GM18498 (cell line): ENCODE measurements around the gene ATP10A.
"Not testable (repeated sequence)": the region's sequence is repeated elsewhere in the genome, so short reads cannot be mapped to it uniquely, and the experiment has no call there.

ENCODE experiments used
- ATAC-seq: cut with Tn5 transposase; IDR thresholded peaks from one replicate; pipeline ENCODE4 v1.9.1; 2021; ENCODE audit warnings: mild to moderate bottlenecking, moderate library complexity; ENCODE audit not compliant: unreplicated experiment

Gene ATP10A

DNA sequence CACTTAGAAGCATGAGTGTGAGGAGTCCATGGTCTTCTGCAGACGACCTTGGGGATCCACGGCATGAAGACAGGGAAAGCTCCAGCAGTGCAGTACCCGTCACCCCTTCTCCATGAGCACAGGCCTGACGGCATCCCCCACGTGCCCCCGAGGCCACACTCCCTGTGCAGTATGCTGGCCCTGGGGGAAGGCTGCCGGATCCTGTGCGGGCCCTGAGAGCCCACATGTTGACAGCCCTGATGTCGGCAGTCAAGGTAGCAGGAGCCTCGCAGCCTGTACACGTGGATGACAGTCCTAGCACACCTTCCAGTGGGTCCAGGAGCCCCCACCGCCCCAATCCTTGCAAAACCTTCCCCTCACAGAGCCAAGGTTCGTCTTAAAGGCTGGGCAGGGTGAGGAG is 195.3 kb downstream of the ATP10A start:
- ATAC-seq: no peak

DNA sequence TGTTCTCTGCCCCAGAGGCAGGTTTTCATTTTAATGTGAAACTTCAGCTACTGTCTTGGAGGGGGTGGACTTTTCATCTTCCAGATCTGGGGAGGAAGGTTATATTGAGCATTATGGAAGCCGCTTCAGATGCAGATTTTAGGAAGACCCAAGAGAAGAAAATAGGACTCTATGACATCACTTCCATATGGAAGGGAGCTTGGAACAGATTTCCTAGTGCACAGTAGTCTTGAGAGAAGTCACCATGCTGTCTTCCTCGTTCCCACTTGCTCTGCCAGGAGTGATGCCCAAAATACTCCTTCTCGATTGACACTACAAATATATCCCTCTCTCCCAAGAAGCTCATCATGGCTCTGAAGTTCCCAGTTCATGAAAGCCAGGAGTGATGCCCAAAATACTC is 197.2 kb downstream of the ATP10A start:
- ATAC-seq: no peak

DNA sequence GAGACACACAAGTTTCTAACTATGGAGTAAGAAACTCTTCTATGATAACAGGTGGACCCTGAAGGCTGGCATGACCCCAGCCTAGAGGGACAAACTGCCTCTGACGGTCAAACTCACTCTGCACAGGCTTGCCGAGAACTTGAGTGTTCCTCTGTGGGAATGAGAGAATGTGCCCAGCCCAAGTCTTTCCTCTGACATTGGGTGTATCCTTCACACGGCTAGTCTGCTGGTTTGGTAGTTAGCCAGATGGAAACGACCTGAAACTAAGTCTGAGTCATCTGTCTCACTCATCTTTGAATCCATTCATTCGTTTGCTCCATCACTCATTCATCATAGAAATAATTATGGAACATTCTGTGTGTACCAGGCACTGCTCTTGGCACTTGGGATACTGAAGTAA is 198.4 kb downstream of the ATP10A start:
- ATAC-seq: no peak

DNA sequence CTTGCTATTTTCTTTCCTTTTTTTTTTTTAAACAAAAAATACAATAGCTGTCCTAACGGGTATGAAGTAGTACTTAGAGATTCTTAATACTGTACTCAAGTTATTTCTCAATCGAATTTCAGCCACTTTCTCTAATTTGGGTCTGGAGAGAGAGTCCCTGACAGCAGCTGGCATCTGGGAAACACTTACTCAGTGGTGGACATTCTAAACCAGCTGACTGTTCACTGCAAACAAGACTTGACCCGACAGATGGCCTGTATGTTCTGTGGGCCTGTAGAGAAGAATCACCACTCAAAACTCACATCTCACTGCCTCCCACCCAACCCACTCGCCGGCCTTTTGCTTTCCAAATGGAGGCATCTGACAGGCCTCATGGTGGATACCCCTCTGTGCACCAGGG is 199.6 kb downstream of the ATP10A start:
- ATAC-seq: no peak

DNA sequence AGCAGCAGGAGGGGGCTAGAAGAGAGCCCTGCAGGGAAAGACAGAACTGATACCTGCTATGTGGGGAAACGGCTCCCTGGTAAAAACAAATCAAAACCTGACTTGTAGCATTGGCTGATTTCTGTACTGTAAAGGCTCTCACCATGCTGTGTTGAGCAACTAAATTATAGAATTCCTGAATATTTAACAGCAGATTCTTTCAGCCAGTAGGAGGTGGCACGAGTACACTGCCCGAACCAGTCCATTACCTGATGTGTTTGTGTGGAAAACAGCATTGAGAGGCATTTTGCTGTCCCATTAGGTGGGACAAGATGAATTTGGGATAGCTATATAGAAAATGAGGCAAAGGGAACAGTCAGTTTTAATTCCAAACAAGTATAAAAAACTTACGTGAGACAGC is 201.2 kb downstream of the ATP10A start:
- no peak for ATAC-seq

DNA sequence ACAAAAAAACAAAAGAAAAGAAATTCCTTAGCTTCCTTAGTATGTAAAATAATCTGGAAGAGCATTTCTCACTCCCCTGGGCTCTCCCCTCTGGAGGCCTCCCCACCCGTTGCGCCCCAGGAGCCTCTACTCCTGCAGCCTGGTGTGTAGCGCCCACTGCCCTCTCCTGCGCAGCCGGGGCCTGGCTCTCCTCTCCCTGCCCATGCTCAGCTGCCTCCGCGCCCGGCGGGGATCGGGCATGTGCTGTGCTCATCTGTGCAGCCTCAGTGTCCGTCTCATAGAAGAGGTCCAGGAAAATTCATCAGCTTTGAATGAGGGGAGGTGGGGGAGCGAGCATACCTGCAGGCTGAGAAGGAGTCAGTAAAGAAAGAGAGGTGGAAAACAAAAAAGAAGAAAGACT is 203.9 kb downstream of the ATP10A start:
- ATAC-seq: no peak

DNA sequence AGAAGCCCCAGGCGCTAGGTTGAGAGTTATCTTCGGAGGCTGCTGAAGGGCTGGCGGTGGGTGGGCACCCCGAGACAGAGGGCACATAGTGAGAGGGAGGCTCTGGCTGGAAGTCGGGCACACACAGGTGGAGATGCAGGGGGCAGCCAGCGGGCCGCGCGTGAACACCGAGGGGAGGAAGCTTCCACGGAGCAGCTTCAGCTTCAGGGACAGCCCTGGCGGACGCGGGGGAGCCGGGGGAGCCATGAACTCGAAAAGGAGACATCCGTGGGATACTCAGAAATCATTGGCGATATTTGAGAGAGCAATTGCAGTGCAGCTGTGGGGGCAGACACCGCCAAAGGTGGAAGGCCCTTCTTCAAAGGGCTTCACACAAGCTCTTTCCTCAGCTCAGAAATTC is 204.6 kb downstream of the ATP10A start:
- ATAC-seq: no peak

DNA sequence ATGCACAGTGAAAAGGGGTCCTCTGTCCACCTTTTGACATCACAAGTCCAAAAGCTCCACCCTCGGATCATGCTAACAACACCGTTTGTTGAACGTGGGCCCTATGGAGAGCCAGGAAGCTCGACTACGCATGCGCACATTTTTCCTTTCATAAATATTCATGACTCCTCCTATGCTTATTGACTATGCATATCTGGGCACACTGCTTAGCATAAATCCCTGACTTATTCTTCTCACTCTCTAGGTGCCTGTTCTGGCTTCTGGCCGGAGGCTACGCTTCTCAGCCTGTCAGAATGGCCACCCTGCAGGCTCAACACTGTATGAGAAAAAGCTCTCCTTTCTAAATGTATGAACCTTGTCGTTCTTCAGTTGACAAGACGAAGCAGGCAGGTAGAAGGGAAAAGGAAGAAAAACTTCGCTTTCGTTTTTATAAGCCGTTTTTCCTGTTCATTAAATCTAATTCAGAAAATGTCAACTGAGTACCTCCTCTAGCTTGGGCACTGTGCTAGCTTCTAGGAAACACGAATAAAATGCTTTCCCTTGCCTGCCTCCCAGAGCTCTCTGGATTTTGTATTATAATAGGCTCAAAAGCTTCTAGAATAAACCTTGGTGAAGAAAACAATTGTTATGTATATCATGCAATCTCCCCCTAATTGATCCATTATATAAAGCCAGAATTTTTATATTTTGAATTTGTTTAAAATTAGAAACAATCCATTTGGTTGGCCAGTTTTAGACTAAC is 207.7 kb downstream of the ATP10A start:
- ATAC-seq: no peak

DNA sequence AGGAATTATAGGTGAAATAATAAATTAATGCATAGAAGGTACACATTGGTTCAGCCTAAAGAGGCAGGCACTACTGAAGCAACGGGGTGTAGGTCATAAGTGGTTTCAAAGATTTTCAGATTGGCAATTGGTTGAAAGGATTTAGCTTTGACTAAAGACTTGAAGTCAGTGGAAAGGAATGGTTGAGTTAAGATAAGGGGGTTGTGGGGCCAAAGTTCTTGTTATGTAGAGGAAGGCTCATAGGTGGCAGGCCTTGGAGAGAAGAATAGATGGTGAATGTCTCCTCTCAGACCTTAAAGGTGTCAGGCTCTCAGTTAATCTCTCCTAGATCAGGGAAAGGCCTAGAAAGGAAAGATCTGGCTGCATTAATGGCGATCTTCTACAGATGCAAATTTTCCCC is 209.8 kb downstream of the ATP10A start:
- no peak for ATAC-seq

DNA sequence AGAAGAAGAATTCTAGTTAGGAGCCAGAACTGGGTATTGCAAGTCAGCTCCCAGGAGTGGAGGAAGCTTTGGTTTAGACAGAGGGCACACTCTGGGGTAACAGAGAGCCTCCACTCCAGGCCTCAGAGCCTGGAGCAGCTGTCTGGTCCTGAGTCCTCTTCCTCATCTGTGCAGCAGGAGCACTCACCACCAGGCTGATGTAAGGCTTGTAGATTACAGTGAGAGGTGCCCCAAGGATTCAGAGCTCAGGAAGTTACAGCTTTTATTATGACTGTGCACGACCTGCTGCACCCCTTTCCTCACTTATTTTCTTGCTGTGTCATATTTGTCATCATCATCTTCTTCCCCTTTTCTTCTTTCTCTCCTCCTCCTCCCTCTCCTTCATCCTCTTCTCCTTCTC is 210.4 kb downstream of the ATP10A start:
- no peak for ATAC-seq

DNA sequence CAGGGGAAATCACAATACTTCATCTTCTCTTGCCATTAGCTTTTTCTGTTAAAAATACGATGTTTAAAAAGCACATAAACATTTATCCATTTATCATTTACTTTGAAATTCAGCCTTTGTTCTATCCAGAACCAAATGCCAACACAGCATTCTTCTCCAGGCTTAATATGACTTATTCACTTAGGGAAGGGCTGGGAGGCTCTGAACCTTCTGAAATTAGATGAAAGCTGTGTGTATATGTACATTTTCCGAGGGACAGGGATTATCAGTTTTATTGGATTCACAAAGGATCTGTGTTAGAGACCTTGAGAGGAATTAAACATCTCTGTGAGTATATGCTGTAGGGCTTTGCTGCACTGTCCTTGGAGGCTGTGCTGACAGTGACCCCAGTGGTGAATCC is 213.7 kb downstream of the ATP10A start:
- ATAC-seq: no peak

DNA sequence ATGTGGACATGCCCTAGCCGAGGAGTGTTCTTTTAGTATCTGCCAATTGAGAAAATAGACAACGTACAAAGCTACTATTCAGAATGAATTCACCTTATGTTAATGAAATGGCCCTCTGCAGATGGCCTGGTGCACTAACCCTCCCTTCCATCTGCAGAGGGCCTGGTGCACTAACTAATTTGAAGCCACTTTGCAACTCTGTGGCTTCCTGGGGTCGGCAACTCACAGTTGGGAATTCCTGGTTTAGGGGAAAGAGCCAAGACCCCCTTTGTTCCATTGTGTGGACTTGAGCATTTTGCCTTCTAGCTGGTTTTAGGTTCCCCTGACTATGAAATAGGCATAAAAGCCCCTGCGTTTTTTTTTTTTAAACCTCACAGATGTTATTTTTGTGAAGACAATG is 220.0 kb downstream of the ATP10A start:
- ATAC-seq: no peak

DNA sequence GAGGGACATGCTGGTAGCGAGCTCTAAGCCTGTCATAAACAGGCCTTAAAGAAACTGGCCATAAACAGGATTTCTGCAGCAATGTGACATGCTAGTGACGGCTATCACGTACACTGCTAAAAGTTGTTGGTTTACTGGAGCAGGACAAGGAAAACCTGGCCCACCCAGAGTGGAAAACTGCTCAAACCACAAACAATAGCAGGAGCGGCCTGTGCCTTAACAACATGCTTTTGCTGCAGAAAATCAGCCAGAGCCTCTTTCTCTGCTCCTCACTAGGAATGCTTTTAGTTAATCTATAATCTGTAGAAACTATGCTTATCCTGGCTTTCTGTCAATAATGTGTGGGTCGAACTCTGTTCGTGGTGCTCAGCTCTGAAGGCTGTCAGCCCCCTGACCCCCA is 221.4 kb downstream of the ATP10A start:
- ATAC-seq: no peak

DNA sequence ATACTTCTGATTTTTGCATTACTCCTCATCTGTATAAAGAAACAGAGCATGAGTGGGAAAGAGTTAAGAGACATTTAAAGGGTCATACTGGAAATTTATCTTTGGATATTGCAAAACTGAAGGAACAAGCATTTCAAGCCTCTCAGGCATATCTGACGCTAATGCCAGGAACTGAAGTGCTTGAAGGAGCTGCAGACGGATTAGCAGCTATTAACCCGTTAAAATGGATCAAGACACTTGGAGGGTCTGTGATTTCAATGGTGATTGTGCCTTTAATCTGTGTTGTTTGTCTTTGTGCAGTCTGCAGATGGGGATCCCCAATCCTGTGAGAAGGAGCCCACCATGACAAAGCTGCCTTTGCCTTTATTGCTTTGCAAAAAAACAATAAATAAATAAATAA is 221.8 kb downstream of the ATP10A start:
- ATAC-seq: no peak

DNA sequence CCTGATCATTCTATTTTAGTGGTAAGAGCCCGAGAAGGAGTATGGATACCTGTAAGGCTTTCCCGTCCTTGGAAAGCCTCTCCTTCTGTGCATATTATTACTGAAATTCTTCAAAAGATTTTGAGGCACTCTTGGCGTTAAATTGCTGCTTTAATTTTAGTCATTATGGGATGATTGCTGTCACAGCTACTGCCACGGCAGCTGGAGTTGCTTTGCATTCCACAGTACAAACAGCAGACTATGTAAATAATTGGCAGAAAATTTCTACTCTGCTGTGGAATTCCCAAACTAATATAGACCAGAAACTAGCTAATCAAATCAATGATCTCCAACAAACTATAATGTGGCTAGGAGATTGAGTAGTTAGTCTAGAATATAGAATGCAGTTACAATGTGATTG is 222.2 kb downstream of the ATP10A start:
- ATAC-seq: not testable (repeated sequence)

DNA sequence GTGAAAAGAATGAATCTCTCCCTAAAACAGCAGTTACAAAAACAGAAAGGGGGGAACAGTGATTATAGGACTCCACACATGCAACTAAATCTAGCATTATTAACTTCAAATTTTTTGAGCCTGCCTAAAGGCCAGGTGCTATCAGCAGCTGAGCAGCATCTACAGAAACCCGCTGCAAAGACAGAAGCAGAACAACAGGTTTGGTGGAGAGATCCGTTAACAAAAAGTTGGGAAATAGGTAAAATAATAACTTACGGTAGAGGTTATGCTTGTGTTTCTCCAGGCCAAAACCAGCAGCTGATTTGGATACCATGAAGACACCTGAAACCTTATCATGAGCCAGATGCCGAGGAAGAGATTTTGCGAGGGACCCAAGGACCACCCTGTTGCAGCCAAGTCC is 222.7 kb downstream of the ATP10A start:
- no peak for ATAC-seq

DNA sequence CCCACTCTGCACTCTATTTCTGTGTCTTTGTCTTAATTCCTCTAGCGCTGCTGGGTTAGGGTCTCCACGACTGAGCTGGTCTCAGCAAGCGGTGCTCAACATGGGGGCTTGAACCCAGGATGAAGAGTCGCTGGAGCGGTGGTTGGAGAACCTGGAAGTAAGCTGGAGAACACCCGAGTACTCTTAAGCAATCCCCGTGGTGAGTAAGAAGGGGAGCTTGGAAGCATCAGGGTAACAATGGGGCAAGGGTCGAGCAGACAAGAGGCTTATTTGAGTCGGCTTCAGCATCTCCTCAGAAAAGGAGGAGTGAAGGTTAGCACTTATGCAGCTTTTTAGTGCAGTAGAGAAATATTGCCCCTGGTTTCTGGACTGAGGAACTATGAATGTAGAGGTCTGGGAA is 226.6 kb downstream of the ATP10A start:
- not testable (repeated sequence) for ATAC-seq

DNA sequence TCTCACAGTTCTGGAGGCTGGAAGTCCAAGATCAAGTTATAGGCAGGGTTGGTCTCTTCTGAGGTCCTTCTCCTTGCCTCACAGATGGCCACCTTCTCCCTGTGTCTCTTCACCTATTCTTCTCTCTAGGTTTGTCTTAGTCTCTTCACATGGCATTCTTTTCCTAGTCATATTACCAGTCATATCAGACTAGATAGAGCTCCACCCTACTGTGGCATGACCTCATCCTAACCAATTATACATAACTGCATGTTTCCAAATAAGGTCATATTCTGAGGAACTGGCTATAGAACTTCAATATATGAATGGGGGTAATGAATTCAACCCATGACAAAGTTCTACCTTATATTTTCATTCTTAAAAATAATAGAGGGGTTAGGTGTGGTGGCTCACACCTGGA is 227.9 kb downstream of the ATP10A start:
- no peak for ATAC-seq

DNA sequence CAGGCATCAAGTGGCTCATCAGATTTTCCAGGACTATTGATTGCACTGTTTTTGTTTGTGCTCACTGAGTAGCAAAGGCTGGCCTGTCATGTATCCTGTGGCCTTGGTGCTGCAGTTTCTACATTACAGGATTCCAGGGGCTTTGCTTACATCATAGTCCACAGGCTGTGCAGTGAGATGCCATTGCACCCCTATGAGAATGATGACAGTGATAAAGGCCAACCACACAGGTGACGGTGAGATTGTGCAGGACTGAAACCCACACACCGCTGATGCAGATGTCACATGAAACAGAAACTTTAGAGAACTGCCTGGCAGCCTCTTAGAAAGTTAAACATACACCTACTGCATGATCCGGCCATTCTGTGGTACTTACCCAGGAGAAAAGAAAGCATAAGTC is 229.3 kb downstream of the ATP10A start:
- ATAC-seq: no peak

DNA sequence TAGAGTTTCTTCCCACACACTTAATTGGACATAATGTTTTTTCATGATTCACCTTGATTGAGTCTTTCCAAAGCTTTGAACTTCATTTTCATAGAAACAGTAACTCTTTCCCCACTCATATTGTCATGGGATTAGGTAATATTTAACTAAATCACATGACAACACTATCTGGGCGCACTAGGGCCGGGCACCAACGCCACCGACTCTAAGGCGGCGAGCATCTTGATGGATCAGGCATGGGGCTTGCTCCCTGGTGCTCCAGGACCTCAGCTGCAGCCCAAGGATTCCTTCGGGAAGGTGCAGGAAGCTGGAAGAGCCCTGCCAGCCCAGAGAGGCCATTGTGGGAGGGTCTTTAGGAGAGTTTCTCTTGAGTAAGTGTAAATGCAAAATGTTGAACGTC is 231.2 kb downstream of the ATP10A start:
- ATAC-seq: no peak
